Measurements from ENCODE around the gene RPTN. TPM values are rescaled to one million over a fixed set of nuclear protein-coding genes. Genes with fewer than 3 reads are reported as not detected.

RPTN gene
- total RNA-seq, 1 experiment from 2014 or later = not detected

GRCh38 chr1:152182944-152183361 lies 23.9 kb upstream of the RPTN start:
- H3K4me3 ChIP-seq (replicated peaks in 1 of 2; ENCODE audit: low read depth in 1 of 2, low read length in 2 of 2) = no peak overlapping the region
- no TSS peak for BruUV-seq (replicated peaks)
- H2AFZ ChIP-seq (ENCODE audit: low read depth, low read length, poor library complexity, severe bottlenecking) = no peak overlapping the region
- no peaks in the 10 kb centered on the region for H3K79me2 ChIP-seq (ENCODE audit: insufficient read depth, low read length)
- no peak overlapping the region for H3K9ac ChIP-seq (ENCODE audit: low read length)
- H3K9me2 ChIP-seq (ENCODE audit: insufficient read depth) = no peaks in the 10 kb centered on the region
- H3K4me1 ChIP-seq (ENCODE audit: control insufficient read depth in 1 of 2, insufficient read depth in 2 of 2, low read length in 2 of 2) = peaks cover 0 to 12% of the 10 kb centered on the region in 2 experiments; a peak in 2 of 4 replicates
- no peaks in the 10 kb centered on the region for H3K9me3 ChIP-seq (ENCODE audit: control insufficient read depth in 1 of 2, insufficient read depth in 1 of 2, low read depth in 1 of 2, low read length in 2 of 2)
- H3K4me2 ChIP-seq (ENCODE audit: low read length) = peak overlapping the region; percentile 58
- ATAC-seq (peak; percentile 57; the same call in 1 of the 2 replicates), DNase-seq (ENCODE audit: low read depth, low spot score) (no peak)
- no peaks in the 10 kb centered on the region for H3K36me3 ChIP-seq (ENCODE audit: control insufficient read depth in 1 of 2, insufficient read depth in 2 of 2, low read length in 2 of 2)
- no peaks in the 10 kb centered on the region for H4K20me1 ChIP-seq (ENCODE audit: insufficient read depth)
- ChIA-PET CTCF (interaction anchor here (1.0 to 9.6 kb wide), 13 partner anchors 10 to 276 kb away, joined by 3 to 143 read pairs (median 5); no protein-coding TSS in a partner anchor), POLR2A (no interaction called here), RAD21 (ENCODE audit: low non-redundant PET in 1 of 2, low total read pairs in 2 of 2, uncharacterized antibody in 2 of 2, unreplicated experiment in 2 of 2) (interaction anchor here in 1 of 2 experiments (0.9 kb wide), 1 partner anchor 130 kb away, joined by 3 read pairs; no protein-coding TSS in a partner anchor)
- TF ChIP-seq SP1 (IDR thresholded peaks at IDR 0.05; ENCODE audit: low read depth) = 0 out of 2 replicates have a peak, but pooled peaks have one; percentile 19
- TF ChIP-seq JUND (IDR thresholded peaks at IDR 0.05) = no peak
- intact Hi-C loops (cut with micrococcal nuclease) = no loop called here
- no peaks in the 10 kb centered on the region for H3K27me3 ChIP-seq (ENCODE audit: insufficient read depth, low read length)
- H3K27ac ChIP-seq (ENCODE audit: low read depth, low read length) = no peak overlapping the region

- CTCF ChIA-PET = interaction anchor here (0.6 to 9.6 kb wide), 17 partner anchors 9 to 276 kb away, joined by 3 to 143 read pairs (median 4); no protein-coding TSS in a partner anchor
- no peak overlapping the region for H3K27ac ChIP-seq (ENCODE audit: low read depth, low read length)
- POLR2A ChIA-PET = no interaction called here
- H3K9ac ChIP-seq (ENCODE audit: low read length) = no peak overlapping the region
- H3K4me2 ChIP-seq (ENCODE audit: low read length) = peak overlapping the region; percentile 58
- H3K9me2 ChIP-seq (ENCODE audit: insufficient read depth) = no peaks in the 10 kb centered on the region
- ATAC-seq (peak; percentile 57; the same call in 1 of the 2 replicates), DNase-seq (ENCODE audit: low read depth, low spot score) (no peak)
- no peaks in the 10 kb centered on the region for H3K9me3 ChIP-seq (ENCODE audit: control insufficient read depth in 1 of 2, insufficient read depth in 1 of 2, low read depth in 1 of 2, low read length in 2 of 2)
- BruUV-seq (replicated peaks) = no TSS peak
- no peaks in the 10 kb centered on the region for H3K36me3 ChIP-seq (ENCODE audit: control insufficient read depth in 1 of 2, insufficient read depth in 2 of 2, low read length in 2 of 2)
- no peaks in the 10 kb centered on the region for H3K27me3 ChIP-seq (ENCODE audit: insufficient read depth, low read length)
- H2AFZ ChIP-seq (ENCODE audit: low read depth, low read length, poor library complexity, severe bottlenecking) = no peak overlapping the region
- peaks cover 0 to 12% of the 10 kb centered on the region in 2 experiments; a peak in 2 of 4 replicates for H3K4me1 ChIP-seq (ENCODE audit: control insufficient read depth in 1 of 2, insufficient read depth in 2 of 2, low read length in 2 of 2)
- H4K20me1 ChIP-seq (ENCODE audit: insufficient read depth) = no peaks in the 10 kb centered on the region
- H3K4me3 ChIP-seq (replicated peaks in 1 of 2; ENCODE audit: low read depth in 1 of 2, low read length in 2 of 2) = no peak overlapping the region
- intact Hi-C loops (cut with micrococcal nuclease) = no loop called here
- RAD21 ChIA-PET (ENCODE audit: low non-redundant PET in 1 of 2, low total read pairs in 2 of 2, uncharacterized antibody in 2 of 2, unreplicated experiment in 2 of 2) = interaction anchor here in 1 of 2 experiments (0.9 kb wide), 1 partner anchor 129 kb away, joined by 3 read pairs; no protein-coding TSS in a partner anchor
- TF ChIP-seq EZH2 (IDR thresholded peaks at IDR 0.05) (no peak), FOSL1 (IDR thresholded peaks at IDR 0.05; ENCODE audit: low read depth) (no peak), ZFX (IDR thresholded peaks at IDR 0.05) (no peak), CEBPB (IDR thresholded peaks at IDR 0.05; ENCODE audit: low read depth) (no peak), RAD21 (IDR thresholded peaks at IDR 0.05; ENCODE audit: low read depth) (peak; percentile 87), EZH2phosphoT487 (IDR thresholded peaks at IDR 0.05; ENCODE audit: borderline replicate concordance) (no peak), CTCF (IDR thresholded peaks at IDR 0.05 in 2 of 3, conservative IDR thresholded peaks at IDR 0.05 in 1 of 3; ENCODE audit: borderline replicate concordance in 1 of 3, insufficient read depth in 1 of 3, low read depth in 2 of 3, low read length in 2 of 3) (peak; percentile 74 to 84 (median 79)), SIN3A (IDR thresholded peaks at IDR 0.05; ENCODE audit: low read depth) (no peak), SP1 (IDR thresholded peaks at IDR 0.05; ENCODE audit: low read depth) (peak; percentile 2; the same call in 1 of the 2 replicates)
- no peaks in the 10 kb centered on the region for H3K79me2 ChIP-seq (ENCODE audit: insufficient read depth, low read length)
These were observed 23.4 kb upstream of the RPTN start for GRCh38 chr1:152182431-152182830.
